ENCODE data around the gene DERL3. TPM values are rescaled to one million over a fixed set of nuclear protein-coding genes. Genes with fewer than 3 reads are reported as not detected.

DERL3 gene
- total and polyA plus RNA-seq, 2 of the 13 experiments (the other 11 are each of a cell fraction or from before 2014, with no cell fraction given): not detected

GRCh38 chr22:23857606-23858483 is 19.0 kb upstream of the DERL3 start, which contains the start of gene SLC2A11 (continued):
- TF ChIP-seq ZNF609 (CRISPR knock-in tag; IDR thresholded peaks at IDR 0.05; ENCODE audit: borderline replicate concordance) (0 out of 2 replicates have a peak, but pooled peaks have one; percentile 5), SNRNP70 (IDR thresholded peaks at IDR 0.05; ENCODE audit: low read depth, low read length) (no peak), TAF15 (IDR thresholded peaks at IDR 0.05; ENCODE audit: low read depth, low read length, poor library complexity, severe bottlenecking) (no peak), ZGPAT (CRISPR knock-in tag; IDR thresholded peaks at IDR 0.05) (peak; percentile 34; the same call in 1 of the 2 replicates), MLLT10 (CRISPR knock-in tag; IDR thresholded peaks at IDR 0.05) (no peak), ZSCAN20 (CRISPR knock-in tag; IDR thresholded peaks at IDR 0.05; ENCODE audit: borderline replicate concordance) (no peak), CREBL2 (CRISPR knock-in tag; IDR thresholded peaks at IDR 0.05; ENCODE audit: borderline replicate concordance) (0 out of 2 replicates have a peak, but pooled peaks have one; percentile 70), MATR3 (CRISPR knock-in tag; IDR thresholded peaks at IDR 0.05) (no peak), HNRNPLL (IDR thresholded peaks at IDR 0.05; ENCODE audit: low read depth, low read length, poor library complexity, severe bottlenecking) (peak; percentile 94), SIX1 (CRISPR knock-in tag; IDR thresholded peaks at IDR 0.05; ENCODE audit: borderline replicate concordance) (no peak), PPARG (CRISPR knock-in tag; conservative IDR thresholded peaks at IDR 0.05) (no peak), IRF1 (CRISPR knock-in tag; IDR thresholded peaks at IDR 0.05; ENCODE audit: low read depth) (no peak), SRSF4 (IDR thresholded peaks at IDR 0.05; ENCODE audit: low read depth, low read length, poor library complexity, severe bottlenecking) (no peak), ZFP37 (CRISPR knock-in tag; IDR thresholded peaks at IDR 0.05; ENCODE audit: borderline replicate concordance) (no peak; the same call in 1 of the 2 replicates), DDIT3 (CRISPR knock-in tag; IDR thresholded peaks at IDR 0.05) (no peak), ZZZ3 (CRISPR knock-in tag; IDR thresholded peaks at IDR 0.05; ENCODE audit: borderline replicate concordance) (no peak), RARG (CRISPR knock-in tag; IDR thresholded peaks at IDR 0.05; ENCODE audit: low read depth) (no peak), ZNF138 (CRISPR knock-in tag; IDR thresholded peaks at IDR 0.05; ENCODE audit: low read depth) (no peak), HMGA1 (CRISPR knock-in tag; conservative IDR thresholded peaks at IDR 0.05) (no peak), SP2 (CRISPR knock-in tag; IDR thresholded peaks at IDR 0.05) (no peak), ZNF124 (CRISPR knock-in tag; IDR thresholded peaks at IDR 0.05) (no peak; the same call in 1 of the 2 replicates)
